ENCODE measurements around the gene UCK2.

The UCK2 gene

DNA sequence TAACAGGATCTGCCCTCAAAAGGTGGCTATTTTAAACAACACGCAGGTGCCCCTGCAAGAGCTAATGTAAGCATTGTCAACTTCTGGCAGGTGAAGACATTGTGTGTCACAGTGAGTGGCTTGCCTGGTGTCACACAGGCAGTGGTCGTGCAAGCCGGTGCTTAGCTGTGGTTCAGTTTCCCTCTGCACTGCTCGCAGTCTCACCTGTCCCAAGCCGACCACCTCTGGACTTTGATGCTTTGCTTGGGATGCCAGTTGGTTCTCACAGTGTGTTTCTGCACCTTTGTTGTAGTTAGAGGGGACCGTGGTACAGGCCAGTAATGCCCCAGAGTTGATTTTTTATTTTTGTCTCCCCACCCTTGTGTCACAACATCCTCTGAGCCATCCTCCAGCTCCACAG lies 85.2 kb downstream of the UCK2 start:
- no peak for TF ChIP-seq CTCF (IDR thresholded peaks at IDR 0.05; ENCODE audit: low read depth, low read length)

GRCh38 chr1:165914136-165914798 lies 86.9 kb downstream of the UCK2 start:
- H3K4me3 ChIP-seq (ENCODE audit: low read depth, low read length): no peak overlapping the region
- TF ChIP-seq CTCF (IDR thresholded peaks at IDR 0.05; ENCODE audit: low read depth, low read length): peak; percentile 69

More for the DNA sequence above, 85.2 kb downstream of the UCK2 start:
- no peak overlapping the region for H3K4me3 ChIP-seq (ENCODE audit: low read depth, low read length)

DNA sequence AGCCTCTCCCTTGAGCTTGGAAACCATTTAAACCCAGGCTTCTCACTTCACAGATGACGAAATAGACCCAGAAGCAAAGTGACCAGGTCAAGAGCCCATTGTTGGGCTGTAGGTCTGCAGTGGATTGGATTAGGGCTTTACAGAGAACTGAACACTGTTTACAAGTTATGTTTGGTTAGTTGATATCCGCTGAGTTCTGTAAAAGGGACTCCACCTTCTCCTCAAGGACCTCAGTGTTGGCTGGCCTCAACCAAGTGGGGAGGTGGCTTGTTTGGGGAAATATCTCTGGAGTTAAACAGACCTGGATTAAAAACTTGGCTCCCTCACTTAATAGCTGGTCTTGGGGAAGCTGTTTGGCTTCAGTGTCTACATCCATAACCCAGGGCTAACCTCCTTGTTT lies 88.1 kb downstream of the UCK2 start:
- H3K4me3 ChIP-seq (ENCODE audit: low read depth, low read length): no peak overlapping the region
- no peak for TF ChIP-seq CTCF (IDR thresholded peaks at IDR 0.05; ENCODE audit: low read depth, low read length)

- TF ChIP-seq CTCF (IDR thresholded peaks at IDR 0.05; ENCODE audit: low read depth, low read length): no peak
Observed at GRCh38 chr1:165915932-165916348, 88.5 kb downstream of the UCK2 start.

DNA sequence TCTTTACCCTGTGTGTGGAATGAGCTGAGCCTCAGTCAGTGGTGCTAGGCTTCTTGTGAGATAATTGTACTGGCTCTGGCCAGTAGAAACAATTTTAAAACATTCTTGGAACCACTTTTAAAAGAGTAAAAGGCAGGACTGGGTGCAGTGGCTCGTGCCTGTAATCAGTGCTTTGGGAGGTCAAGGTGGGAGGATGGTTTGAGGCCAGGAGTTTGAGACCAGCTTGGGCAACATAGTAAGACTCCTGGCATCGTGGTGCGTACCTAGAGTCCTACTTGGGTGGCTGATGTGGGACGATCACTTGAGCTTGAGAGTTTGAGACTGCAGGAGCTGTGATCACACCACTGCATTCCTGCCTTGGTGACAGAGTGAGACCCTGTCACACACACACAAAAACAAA lies 89.8 kb downstream of the UCK2 start:
- TF ChIP-seq CTCF (IDR thresholded peaks at IDR 0.05; ENCODE audit: low read depth, low read length): no peak
- H3K4me3 ChIP-seq (ENCODE audit: low read depth, low read length): no peak overlapping the region

More at GRCh38 chr1:165915932-165916348, 88.5 kb downstream of the UCK2 start:
- no peak overlapping the region for H3K4me3 ChIP-seq (ENCODE audit: low read depth, low read length)

DNA sequence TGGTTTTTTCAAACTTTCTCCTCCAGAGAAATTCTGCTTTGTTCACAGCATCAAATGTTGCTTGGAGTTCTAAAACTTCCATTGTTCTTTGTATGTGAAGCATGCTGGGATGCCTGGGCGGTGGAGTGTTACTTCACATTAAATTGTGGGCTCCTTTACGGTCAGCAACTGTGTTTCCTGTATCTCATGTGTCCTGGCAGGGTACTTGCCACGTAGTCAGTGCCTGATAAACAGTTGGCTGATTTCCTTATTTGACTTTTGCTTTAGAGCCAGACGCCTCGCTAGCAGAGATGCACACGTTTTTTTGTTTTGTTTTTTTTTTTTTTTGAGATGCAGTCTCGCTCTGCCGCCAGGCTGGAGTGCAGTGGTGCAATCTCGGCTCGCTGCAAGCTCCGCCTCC lies 96.7 kb downstream of the UCK2 start:
- no peak overlapping the region for H3K4me3 ChIP-seq (ENCODE audit: low read depth, low read length)
- no peak for TF ChIP-seq CTCF (IDR thresholded peaks at IDR 0.05; ENCODE audit: low read depth, low read length)

GRCh38 chr1:165925498-165926079 lies 98.2 kb downstream of the UCK2 start:
- no peak overlapping the region for H3K4me3 ChIP-seq (ENCODE audit: low read depth, low read length)
- TF ChIP-seq CTCF (IDR thresholded peaks at IDR 0.05; ENCODE audit: low read depth, low read length): no peak
